Measurements from ENCODE around the gene TSPAN18.

The TSPAN18 gene

DNA sequence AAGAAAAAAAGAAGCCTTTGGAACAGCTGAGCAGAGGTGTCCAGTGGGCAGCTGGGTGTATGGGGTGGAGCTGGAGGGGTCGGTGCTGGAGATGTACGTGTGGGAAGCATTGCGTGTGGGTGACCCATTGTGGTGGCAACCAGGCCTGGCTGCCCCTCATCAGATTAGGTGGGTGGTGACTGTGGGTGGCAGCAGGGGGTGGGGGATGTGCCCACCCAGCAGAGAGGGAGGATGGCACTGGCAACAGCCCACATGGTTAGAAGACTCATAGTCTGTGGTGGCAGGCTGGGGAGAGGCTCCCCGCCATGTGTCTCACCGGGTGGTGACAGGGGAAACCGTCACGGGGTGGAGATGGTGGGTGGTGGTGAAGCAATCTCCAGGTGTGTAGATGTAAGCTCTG is 196.4 kb downstream of the TSPAN18 start:
- in situ Hi-C loops (cut with HindIII; ENCODE audit: low sequenced_read_pairs) = no loop called here
- TF ChIP-seq, protein P1, sequence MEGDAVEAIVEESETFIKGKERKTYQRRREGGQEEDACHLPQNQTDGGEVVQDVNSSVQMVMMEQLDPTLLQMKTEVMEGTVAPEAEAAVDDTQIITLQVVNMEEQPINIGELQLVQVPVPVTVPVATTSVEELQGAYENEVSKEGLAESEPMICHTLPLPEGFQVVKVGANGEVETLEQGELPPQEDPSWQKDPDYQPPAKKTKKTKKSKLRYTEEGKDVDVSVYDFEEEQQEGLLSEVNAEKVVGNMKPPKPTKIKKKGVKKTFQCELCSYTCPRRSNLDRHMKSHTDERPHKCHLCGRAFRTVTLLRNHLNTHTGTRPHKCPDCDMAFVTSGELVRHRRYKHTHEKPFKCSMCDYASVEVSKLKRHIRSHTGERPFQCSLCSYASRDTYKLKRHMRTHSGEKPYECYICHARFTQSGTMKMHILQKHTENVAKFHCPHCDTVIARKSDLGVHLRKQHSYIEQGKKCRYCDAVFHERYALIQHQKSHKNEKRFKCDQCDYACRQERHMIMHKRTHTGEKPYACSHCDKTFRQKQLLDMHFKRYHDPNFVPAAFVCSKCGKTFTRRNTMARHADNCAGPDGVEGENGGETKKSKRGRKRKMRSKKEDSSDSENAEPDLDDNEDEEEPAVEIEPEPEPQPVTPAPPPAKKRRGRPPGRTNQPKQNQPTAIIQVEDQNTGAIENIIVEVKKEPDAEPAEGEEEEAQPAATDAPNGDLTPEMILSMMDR (IDR thresholded peaks at IDR 0.05; ENCODE audit: low read depth, low read length, missing control alignments) = no peak
- no peak overlapping the region for H3K4me3 ChIP-seq (ENCODE audit: low read depth, low read length)
- DNase-seq (ENCODE audit: low read depth) = no peak

DNA sequence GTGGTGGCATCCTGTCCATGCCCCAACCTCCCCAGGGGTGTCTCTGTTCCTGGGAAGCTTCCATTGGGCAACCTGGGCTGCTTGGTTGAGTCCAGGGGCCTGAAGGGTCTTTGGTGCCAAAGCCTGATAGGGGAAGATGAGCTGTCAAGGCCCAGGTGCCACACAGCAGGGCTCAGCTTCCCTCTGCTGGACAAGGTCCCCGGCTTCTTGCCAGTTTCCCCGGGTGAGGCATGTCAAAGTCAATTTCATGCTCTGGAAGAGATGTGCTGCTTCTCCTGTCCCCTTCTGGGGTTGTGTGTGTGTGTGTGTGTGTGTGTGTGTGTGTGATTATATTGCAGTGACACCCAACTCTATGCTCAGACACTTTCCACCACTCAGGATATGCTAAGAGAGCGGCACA is 197.0 kb downstream of the TSPAN18 start:
- TF ChIP-seq, protein P1 (IDR thresholded peaks at IDR 0.05; ENCODE audit: low read depth, low read length, missing control alignments) = no peak
- H3K4me3 ChIP-seq (ENCODE audit: low read depth, low read length) = no peak overlapping the region
- DNase-seq (ENCODE audit: low read depth) = no peak
- in situ Hi-C loops (cut with HindIII; ENCODE audit: low sequenced_read_pairs) = no loop called here

DNA sequence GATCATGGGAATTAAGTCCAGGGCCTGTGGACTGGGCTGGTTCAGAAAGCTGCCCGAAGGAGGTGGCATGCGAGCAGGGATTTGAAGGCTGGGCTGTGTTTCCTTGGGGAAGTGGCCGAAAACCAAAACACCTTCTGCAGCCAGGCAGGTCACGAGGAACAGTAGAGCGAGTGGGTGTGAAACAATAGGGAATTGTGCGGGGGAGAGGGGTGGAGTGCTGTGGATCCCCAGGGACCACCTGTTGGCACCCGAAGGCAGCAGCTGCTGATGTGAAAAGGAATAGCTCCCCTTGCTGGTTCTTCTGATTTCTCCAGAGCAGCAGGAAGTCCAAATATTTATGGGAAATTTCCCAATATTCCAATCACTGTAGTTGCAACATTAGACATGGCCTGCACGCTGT is 199.3 kb downstream of the TSPAN18 start:
- H3K4me3 ChIP-seq (ENCODE audit: low read depth, low read length) = no peak overlapping the region
- TF ChIP-seq, protein P1 (IDR thresholded peaks at IDR 0.05; ENCODE audit: low read depth, low read length, missing control alignments) = no peak
- in situ Hi-C loops (cut with HindIII; ENCODE audit: low sequenced_read_pairs) = loop anchor here (25.0 kb wide), 1 partner anchor 411 kb away; no protein-coding TSS in a partner anchor
- DNase-seq (ENCODE audit: low read depth) = no peak

DNA sequence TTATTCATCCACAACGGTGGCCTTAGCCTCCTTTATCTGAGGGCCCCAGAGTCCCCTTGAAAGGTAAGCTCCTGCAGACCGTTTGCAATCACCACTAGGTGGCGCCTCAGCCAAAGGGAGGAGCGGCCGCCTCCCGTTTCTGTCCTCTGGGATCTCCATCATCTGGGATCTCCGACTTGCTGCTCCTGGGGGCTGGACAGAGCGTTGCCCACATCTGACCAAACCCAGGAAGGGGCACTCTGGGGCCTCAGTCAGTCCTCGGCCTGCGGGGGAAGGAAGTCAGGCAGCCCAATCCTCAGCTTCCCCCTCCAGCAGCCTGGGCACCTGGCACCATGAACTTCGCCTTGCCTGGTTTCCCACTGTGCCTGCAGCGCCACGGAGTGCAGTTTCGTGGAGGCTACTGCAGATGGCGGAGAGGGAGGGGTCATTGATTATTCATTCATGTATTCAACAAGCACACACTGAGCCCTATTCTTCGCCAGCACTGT is 200.5 kb downstream of the TSPAN18 start:
- TF ChIP-seq, protein P1 (IDR thresholded peaks at IDR 0.05; ENCODE audit: low read depth, low read length, missing control alignments) = peak; percentile 85
- peak; percentile 49 for DNase-seq (ENCODE audit: low read depth)
- in situ Hi-C loops (cut with HindIII; ENCODE audit: low sequenced_read_pairs) = loop anchor here (25.0 kb wide), 1 partner anchor 410 kb away; no protein-coding TSS in a partner anchor
- no peak overlapping the region for H3K4me3 ChIP-seq (ENCODE audit: low read depth, low read length)

DNA sequence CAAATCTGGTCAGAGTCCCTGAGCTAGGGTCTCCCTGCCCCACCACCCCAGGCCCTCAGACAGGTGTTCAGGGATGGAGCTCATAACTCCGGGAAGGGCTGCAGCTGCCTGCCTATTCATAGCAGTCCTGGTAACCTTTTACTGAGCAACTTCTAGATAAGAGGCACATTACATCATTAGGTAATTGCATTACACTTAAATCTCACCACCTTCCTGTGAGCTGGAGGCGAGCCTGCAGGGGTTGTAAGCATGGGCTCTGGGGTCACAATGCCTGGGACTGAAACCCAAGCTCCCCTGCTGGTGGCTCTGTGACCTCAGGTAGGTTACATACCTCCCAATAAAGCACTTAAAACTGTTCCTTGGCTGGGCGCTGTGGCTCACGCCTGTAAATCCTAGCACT is 201.4 kb downstream of the TSPAN18 start:
- TF ChIP-seq, protein P1 (IDR thresholded peaks at IDR 0.05; ENCODE audit: low read depth, low read length, missing control alignments) = no peak
- in situ Hi-C loops (cut with HindIII; ENCODE audit: low sequenced_read_pairs) = loop anchor here (25.0 kb wide), 1 partner anchor 409 kb away; no protein-coding TSS in a partner anchor
- H3K4me3 ChIP-seq (ENCODE audit: low read depth, low read length) = no peak overlapping the region
- no peak for DNase-seq (ENCODE audit: low read depth)

DNA sequence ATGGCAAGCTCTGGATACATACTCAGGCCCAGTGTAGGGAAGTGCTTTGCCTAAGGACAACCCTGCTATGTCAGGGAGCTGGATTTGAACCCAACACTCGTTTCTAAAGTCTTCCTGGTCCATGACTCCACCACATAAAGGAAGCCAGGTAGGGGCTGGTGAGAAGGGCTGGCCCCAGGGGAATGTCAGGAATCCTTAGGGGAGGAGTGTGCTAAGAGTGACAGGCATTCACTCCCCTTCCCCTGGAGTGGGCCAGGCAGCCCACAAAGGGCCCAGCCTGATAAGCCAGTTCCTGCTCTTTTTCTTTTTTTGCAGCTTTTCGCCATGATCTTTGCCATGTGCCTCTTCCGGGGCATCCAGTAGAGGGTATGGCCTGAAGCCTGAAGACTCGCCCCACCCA is 202.1 kb downstream of the TSPAN18 start:
- TF ChIP-seq, protein P1 (IDR thresholded peaks at IDR 0.05; ENCODE audit: low read depth, low read length, missing control alignments) = no peak
- in situ Hi-C loops (cut with HindIII; ENCODE audit: low sequenced_read_pairs) = loop anchor here (25.0 kb wide), 1 partner anchor 408 kb away; no protein-coding TSS in a partner anchor
- DNase-seq (ENCODE audit: low read depth) = no peak
- H3K4me3 ChIP-seq (ENCODE audit: low read depth, low read length) = no peak overlapping the region
